ENCODE measurements around the gene PARS2.

GRCh38 chr1:54716299-54717047 lies 47.9 kb downstream of the PARS2 start:
- no peak for TF ChIP-seq CTCF (IDR thresholded peaks at IDR 0.05)
- no peak for TF ChIP-seq POLR2A (IDR thresholded peaks at IDR 0.05)
